OCI-LY3 (cell line): Measurements from ENCODE around the gene LILRA5.

Experiments used
- EZH2phosphoT487 ChIP-seq: fragments of 200-600 bp; shearing (Covaris generic); IDR thresholded peaks from 2 replicates; pipeline ENCODE4 v1.6.1; 2018; ENCODE audit warnings: antibody characterized with exemption, mixed run types, low read depth
- TF ChIP-seq, protein P1 (sequence below): fragments of 200-600, 300-600 bp; sonication (generic); IDR thresholded peaks from 2 replicates; pipeline ENCODE4 v1.5.1; 2014; ENCODE audit warnings: antibody characterized with exemption, low read length, low read depth

- TF ChIP-seq, protein P1, sequence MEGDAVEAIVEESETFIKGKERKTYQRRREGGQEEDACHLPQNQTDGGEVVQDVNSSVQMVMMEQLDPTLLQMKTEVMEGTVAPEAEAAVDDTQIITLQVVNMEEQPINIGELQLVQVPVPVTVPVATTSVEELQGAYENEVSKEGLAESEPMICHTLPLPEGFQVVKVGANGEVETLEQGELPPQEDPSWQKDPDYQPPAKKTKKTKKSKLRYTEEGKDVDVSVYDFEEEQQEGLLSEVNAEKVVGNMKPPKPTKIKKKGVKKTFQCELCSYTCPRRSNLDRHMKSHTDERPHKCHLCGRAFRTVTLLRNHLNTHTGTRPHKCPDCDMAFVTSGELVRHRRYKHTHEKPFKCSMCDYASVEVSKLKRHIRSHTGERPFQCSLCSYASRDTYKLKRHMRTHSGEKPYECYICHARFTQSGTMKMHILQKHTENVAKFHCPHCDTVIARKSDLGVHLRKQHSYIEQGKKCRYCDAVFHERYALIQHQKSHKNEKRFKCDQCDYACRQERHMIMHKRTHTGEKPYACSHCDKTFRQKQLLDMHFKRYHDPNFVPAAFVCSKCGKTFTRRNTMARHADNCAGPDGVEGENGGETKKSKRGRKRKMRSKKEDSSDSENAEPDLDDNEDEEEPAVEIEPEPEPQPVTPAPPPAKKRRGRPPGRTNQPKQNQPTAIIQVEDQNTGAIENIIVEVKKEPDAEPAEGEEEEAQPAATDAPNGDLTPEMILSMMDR: no peak
- no peak for TF ChIP-seq EZH2phosphoT487
Observed at GRCh38 chr19:54279406-54279962, 33.5 kb downstream of the LILRA5 start.
